Mucosa of descending colon (tissue), 3 donors: ENCODE data around the gene ABCB10. TPM values are rescaled to one million over a fixed set of nuclear protein-coding genes. Genes with fewer than 3 reads are reported as not detected.
"Not testable (repeated sequence)": the region's sequence is repeated elsewhere in the genome, so short reads cannot be mapped to it uniquely, and the experiment has no call there.

Experiments used
- ATAC-seq: fragments of 200-7000 bp; cut with Tn5 transposase; one replicate; pipeline ENCODE4 v1.9.1; 2020; ENCODE audit warnings: mild to moderate bottlenecking, moderate library complexity
- DNase-seq, 3 donors: peaks; one replicate each; pipeline ENCODE4 v3.0.0-alpha.2; 2020
- H3K36me3 ChIP-seq: fragments of 200-600 bp; one replicate; pipeline ENCODE4 v1.8.0; 2021; ENCODE audit warnings: low read depth, mild to moderate bottlenecking
- H3K4me1 ChIP-seq: fragments of 200-600 bp; one replicate; pipeline ENCODE4 v1.8.0; 2021; ENCODE audit warnings: low read depth, mild to moderate bottlenecking
- H3K4me3 ChIP-seq: fragments of 200-600 bp; one replicate; pipeline ENCODE4 v1.8.0; 2021; ENCODE audit warnings: mild to moderate bottlenecking
- H3K9me3 ChIP-seq: fragments of 200-600 bp; one replicate; pipeline ENCODE4 v1.8.0; 2021; ENCODE audit warnings: mild to moderate bottlenecking
- CTCF ChIP-seq: fragments of 200-600 bp; IDR thresholded peaks from one replicate; pipeline ENCODE4 v1.8.0; 2022; ENCODE audit warnings: antibody characterized with exemption, mild to moderate bottlenecking
- intact Hi-C, 2 donors: fragments of 100-400 bp; cut with DNase I in 1 of 2; cut with micrococcal nuclease in 1 of 2; formaldehyde crosslinking; loops; one replicate each; pipeline versions ENCODE4 v1.11.0 to v1.11.1; 2022; cut with DNase I, micrococcal nuclease
- total RNA-seq, 3 donors: library from RNA; stranded (reverse); fragmentation: NEBNext Ultra II Directional in 2 of 3; extraction: Animal tissue kit (Norgen Biotek cat#: 25700) in 2 of 3; gene quantifications; one replicate each; pipeline versions ENCODE4 v1.2.1 to v1.2.4, GENCODE V29; 2021 to 2023
- donor health status: DM: no; HTN: no; CAD: no; lungs with moderate emphysema.
- donor health status: DM: no; HTN: no; CAD: no.
- donor health status: DM: no; HTN: yes; CAD: no.

ABCB10 gene
- total RNA-seq, 3 donors from 2014 or later: 19.6 to 25.9 (median 22.3) TPM

GRCh38 chr1:229567109-229567868 lies 8.8 kb upstream of the ABCB10 start:
- H3K4me1 ChIP-seq: peaks cover 10% of the 10 kb centered on the region
- no peak for TF ChIP-seq CTCF
- no peak for ATAC-seq

GRCh38 chr1:229563701-229564100 lies 5.2 kb upstream of the ABCB10 start:
- ATAC-seq: no peak
- Histone ChIP-seq H3K4me3 (no peak overlapping the region), H3K36me3 (no peaks in the 10 kb centered on the region), H3K4me1 (no peaks in the 10 kb centered on the region), H3K9me3 (no peaks in the 10 kb centered on the region)
- no peak for TF ChIP-seq CTCF
- intact Hi-C loops: loop anchor here in 1 of 2 donors (10.0 kb wide), 1 partner anchor 51 kb away; no protein-coding TSS in a partner anchor
- no peak for DNase-seq

More at GRCh38 chr1:229567109-229567868, 8.8 kb upstream of the ABCB10 start:
- Histone ChIP-seq H3K4me3 (no peak overlapping the region), H3K9me3 (no peaks in the 10 kb centered on the region), H3K36me3 (no peaks in the 10 kb centered on the region)
- intact Hi-C loops: loop anchor here in 1 of 2 donors (10.0 kb wide), 1 partner anchor 48 kb away; no protein-coding TSS in a partner anchor
- no peak for DNase-seq

DNA sequence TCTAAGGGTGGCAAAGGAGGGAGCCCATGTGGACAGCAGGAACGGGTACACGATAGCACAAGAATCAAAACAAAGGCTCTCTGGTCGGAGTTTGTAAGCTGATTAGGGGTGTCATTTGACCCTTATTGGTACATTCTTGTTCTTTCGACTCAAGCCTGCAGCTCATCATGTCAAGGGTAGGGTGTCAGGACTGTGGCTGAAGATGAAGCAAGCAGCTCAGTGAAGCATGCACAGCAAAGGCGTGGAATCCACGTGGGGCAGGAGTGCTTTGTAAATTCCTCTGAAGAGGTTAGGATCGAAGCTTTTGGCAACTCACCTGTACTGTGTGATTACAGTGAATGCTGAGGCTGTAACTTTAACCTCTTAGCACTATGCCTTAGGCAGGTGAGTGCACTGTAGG lies 4.7 kb upstream of the ABCB10 start:
- Histone ChIP-seq H3K4me1 (no peaks in the 10 kb centered on the region), H3K4me3 (no peak overlapping the region), H3K36me3 (no peaks in the 10 kb centered on the region), H3K9me3 (no peaks in the 10 kb centered on the region)
- TF ChIP-seq CTCF: no peak
- DNase-seq (no peak), ATAC-seq (no peak)
- intact Hi-C loops: loop anchor here in 1 of 2 donors (10.0 kb wide), 1 partner anchor 52 kb away; no protein-coding TSS in a partner anchor

DNA sequence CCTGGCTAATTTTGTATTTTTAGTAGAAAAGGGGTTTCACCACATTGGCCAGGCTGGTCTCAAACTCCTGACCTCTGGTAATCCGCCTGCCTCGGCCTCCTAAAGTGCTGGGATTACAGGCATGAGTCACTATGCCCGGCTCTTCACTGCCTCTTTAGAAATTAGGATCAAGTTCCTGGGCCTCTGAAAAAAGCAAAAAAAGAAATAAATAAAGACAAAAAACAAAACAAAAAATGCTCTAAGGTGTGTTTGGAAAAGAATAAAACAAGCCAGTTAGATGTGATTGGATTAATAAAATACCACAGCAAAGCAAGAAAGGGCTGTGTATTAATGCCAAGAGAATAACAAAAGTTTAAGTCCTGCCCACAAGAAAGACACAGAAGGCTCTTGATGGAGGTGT lies 4.2 kb upstream of the ABCB10 start:
- Histone ChIP-seq H3K4me3 (no peak overlapping the region), H3K4me1 (no peaks in the 10 kb centered on the region), H3K9me3 (no peaks in the 10 kb centered on the region), H3K36me3 (no peaks in the 10 kb centered on the region)
- DNase-seq (no peak), ATAC-seq (no peak)
- intact Hi-C loops: loop anchor here in 1 of 2 donors (10.0 kb wide), 1 partner anchor 52 kb away; no protein-coding TSS in a partner anchor
- no peak for TF ChIP-seq CTCF

DNA sequence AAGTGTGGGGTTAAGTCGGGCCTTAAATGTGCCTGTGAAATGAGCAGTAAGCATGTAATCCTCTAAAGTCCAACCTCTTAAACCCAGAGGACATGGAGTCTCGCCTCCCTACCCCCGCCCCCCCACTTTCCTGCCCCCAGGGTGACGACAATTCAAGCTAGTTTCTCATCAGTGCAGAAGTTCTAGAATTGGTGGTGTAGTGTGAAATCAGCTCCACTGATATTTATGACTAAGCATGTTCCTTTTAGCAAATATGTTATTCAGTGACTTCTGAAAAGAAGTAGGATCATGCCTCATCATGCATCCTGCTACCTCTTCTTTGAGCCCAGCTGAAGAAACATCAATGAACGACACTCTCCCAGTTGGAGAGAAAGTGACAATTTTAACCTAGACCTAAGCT lies 2.6 kb upstream of the ABCB10 start:
- Histone ChIP-seq H3K4me3 (no peak overlapping the region), H3K4me1 (peaks cover 12% of the 10 kb centered on the region), H3K36me3 (no peaks in the 10 kb centered on the region), H3K9me3 (no peaks in the 10 kb centered on the region)
- no peak for ATAC-seq
- no peak for DNase-seq
- TF ChIP-seq CTCF: no peak
- intact Hi-C loops: loop anchor here in 1 of 2 donors (10.0 kb wide), 1 partner anchor 54 kb away; no protein-coding TSS in a partner anchor

GRCh38 chr1:229560124-229560523 lies 1.6 kb upstream of the ABCB10 start:
- not testable (repeated sequence) for H3K9me3 ChIP-seq, ATAC-seq, DNase-seq, H3K4me3 ChIP-seq, H3K36me3 ChIP-seq
- H3K4me1 ChIP-seq: peaks cover 12% of the 10 kb centered on the region
- intact Hi-C loops: loop anchor here in 1 of 2 donors (10.0 kb wide), 1 partner anchor 55 kb away; no protein-coding TSS in a partner anchor

- ATAC-seq, H3K36me3 ChIP-seq, H3K9me3 ChIP-seq: not testable (repeated sequence)
- Histone ChIP-seq H3K4me3 (peak overlapping the region; percentile 80), H3K4me1 (peaks cover 12% of the 10 kb centered on the region)
- intact Hi-C loops: loop anchor here in 1 of 2 donors (10.0 kb wide), 1 partner anchor 65 kb away; the partner anchor contains the start of genes TAF5L and URB2
- DNase-seq: peak; percentile 33 to 62 (median 59)
Observed at GRCh38 chr1:229559336-229559801, 862 bp upstream of the ABCB10 start.
